SW480 (cell line): ENCODE measurements around the gene ZNF490.
"Not testable (repeated sequence)": the region's sequence is repeated elsewhere in the genome, so short reads cannot be mapped to it uniquely, and the experiment has no call there.

Experiments
- DNase-seq: peaks from one replicate; pipeline ENCODE4 v3.0.0-alpha.2; 2016; ENCODE audit warnings: low spot score

ZNF490 gene

DNA sequence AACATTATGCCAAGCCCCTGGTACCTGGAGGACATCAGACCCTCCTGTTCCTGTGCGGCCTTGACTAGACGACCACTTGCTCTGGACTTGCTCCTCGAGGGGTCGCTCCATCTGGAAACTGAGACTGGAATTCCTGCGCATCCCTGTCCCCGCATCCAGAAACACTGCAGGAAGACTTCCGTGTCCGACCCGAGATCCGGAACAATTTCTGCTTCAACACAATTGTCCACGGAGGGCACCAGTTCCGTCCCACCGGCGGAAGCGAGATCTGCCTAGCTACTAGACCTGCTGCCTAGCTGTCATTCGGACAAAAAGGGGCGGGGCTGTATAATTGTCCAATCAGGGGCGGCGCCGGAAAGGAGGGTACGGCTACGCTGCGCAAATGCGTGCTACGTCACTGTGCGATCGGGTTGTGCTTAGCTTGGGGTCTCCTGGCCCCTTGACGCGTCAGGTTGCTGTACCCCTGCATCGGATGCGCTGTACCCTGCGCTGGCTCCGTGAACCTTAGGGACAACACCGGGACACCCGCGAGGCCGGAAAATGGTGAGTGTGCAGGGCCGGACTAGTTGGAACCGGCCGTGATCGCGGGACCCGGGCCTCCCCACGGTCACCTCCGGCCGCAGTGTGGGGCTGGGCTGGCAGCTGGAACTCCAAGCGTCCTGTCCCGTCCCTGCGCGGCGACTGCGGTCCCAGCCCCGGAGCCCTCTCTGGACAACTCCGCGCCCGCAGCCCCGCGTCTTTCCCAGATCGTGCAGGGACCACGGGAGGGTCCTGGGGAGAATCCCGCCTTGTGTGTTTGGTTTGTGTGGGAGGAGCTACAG lies at the start of gene ZNF490, which contains the start of gene ZNF791:
Gene ZNF490, minus strand, starts transcription at position 274 of the 821 bp plus-strand sequence. Its CDS starts 133 bp downstream, at position 141.
Gene ZNF791, plus strand, starts transcription at position 381 of the 821 bp plus-strand sequence. Its CDS starts 160 bp downstream, at position 541.
- peak; percentile 98 for DNase-seq

DNA sequence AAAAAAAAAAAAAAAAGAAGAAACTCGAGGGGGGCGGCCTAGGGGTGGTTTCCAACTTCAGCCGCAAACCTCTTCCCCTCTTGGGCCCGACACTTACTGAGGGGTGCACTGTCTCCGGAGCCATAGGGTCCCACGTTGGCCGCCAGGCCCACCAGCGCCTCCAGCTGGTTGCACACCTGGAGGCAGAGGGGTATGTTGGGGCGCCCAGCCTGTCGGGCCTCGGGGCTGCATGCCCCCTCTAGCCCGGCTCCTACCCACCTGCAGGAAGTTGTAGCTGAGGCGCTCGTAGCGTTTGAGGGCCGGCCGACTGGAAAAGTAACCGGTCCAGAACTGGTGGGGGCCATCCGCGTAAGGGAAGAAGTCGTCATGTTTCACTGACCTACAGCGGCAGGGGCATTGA lies 47.4 kb upstream of the ZNF490 start:
- DNase-seq, result no peak

DNA sequence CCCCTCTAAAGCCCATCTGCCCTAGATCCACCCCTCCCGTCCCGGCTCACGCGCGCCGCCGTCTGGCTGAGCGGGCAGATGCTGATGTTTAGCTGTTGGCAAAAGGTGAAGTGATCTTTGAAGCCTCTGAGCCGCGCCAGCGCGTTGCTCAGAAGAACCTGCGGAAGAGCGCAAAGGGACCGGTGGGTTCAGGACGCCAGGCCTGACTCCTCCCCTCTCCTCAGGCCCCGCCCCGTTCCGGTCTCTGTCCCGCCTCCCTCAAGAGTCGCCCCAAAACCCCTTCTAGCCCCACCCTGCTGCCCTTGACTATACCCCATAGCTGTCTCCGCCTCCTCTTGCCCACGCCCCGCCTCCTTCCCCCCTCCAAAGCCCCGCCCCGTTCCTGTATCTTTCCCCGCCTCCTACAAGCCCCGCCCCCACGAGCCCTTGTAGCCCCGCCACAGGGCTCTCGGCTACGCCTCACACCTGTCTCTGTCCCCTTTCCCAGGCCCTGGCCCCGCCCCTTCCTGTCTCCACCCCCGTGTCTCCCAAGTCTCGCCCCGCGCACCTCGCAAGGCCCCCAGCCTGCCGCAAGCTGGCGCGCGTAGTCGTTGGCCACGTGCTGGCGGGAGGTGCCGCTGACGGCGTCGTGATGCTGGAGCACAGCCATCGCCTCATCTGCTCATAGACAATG lies 46.4 kb upstream of the ZNF490 start:
- no peak for DNase-seq

- DNase-seq, result no peak
Measured at GRCh38 chr19:12655546-12655945, 44.9 kb upstream of the ZNF490 start.

DNA sequence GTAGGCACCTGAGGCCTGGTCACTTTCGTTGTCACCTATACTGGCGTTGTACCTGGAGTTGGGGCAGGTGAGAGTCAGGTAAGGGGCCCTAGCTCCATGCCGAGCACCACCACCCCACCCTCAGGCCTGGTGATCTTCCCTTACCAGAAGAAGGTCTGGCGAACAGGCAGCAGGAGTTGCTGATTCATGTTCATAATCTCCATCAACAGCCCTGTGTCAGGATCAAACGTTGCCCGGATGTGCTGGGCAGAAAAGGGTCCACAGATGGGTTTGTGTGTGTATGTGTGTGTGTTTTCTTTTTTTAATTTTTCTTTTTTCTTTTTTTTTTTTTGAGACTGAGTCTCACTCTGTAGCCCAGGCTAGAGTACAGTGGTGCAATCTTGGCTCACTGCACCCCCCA lies 41.6 kb upstream of the ZNF490 start:
- no peak for DNase-seq

DNA sequence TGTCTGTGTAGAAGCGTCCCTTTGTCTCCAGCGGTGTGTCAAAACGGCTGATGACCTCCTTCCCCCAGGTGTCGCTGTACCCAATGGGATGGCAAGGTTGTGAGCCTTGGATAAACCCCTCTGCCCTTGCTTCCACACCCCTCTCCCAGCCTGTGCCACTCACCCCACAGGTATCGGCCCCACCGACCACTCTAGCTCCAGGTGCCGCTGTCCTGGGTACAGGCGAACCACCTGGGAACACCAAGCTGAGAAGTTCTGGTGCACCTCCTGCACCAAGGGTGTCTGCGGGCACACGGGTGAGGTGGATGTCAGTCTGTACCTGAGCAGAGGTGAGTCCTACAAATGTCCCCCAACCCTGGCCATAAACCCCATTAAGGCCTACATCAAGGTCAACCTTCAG lies 39.3 kb upstream of the ZNF490 start:
- no peak for DNase-seq

DNA sequence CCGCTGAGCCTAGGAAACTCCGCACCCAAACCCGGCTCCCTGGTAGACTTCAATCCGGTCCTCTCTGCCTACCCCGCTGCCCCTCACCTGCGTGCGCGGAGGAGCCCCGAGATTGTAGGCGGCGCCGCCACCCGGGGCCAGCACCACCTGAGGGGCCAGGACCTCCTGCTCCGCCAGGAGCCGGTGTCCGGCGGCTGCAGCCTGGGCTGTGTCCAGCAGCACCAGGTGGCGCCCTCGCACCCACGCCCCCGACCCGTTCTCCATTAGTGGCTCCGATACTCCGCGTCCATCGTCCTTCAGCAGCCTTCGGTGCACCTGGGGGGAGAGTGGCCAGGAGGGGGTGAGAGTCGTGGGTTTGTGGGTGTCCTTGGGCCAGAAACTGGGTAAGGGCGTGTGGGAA lies 37.5 kb upstream of the ZNF490 start:
- DNase-seq, result no peak

DNA sequence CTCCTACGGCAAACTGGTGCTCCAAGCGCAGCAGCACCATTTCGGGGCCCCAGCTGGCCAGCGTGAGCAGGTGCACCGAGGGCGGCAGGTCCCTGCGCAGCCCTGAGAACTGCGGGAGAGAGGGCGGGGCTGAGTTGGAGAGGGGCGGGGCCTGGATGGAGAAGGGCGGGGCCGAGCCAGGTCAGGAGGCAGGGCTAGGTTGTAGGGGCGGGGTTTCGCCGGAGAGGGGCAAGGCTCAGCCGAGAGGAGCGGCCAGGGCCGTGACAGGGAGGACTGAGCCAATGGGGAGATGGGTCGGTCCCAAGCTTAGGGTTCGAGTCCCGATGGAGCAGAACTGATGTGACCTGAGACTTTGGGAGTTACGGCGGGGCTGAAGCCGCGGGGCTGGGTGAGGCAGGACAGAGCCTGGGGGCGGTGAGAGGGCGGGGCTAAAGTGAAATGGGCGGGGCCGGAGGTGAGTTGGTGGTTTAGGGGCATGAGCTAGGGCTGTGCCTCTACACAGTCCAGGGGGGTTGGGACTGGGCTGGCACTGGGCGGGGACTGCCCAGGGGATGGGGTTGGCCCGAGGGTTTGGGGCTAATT lies 37.0 kb upstream of the ZNF490 start:
- no peak for DNase-seq

- DNase-seq, result no peak
Measured at GRCh38 chr19:12647047-12647446, 36.4 kb upstream of the ZNF490 start.

GRCh38 chr19:12646551-12646950 lies 35.9 kb upstream of the ZNF490 start:
- no peak for DNase-seq

- DNase-seq, result not testable (repeated sequence)
Measured at GRCh38 chr19:12643716-12644115, 33.1 kb upstream of the ZNF490 start.

DNA sequence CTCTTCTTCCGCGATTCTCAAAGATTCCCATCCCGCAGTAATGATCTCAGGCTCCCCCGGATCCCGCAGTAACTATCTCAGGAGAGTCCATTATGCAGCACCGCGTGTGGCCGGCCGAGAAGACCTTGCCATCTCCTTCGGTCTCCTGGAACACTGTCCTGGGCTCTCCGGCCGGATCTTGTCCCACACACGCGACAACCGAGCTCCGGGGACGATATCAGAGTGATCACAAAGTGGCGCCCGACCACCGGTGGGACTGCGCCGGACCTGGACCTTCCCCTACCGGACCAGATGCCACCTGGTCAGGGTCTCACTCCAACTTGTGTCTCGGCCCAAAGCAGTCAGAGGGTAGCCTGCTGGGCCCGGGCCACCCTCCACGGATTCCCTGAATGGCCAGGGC lies 31.9 kb upstream of the ZNF490 start:
- no peak for DNase-seq

GRCh38 chr19:12641456-12641855 lies 30.8 kb upstream of the ZNF490 start:
- no peak for DNase-seq

GRCh38 chr19:12639901-12640613 lies 29.4 kb upstream of the ZNF490 start:
- DNase-seq, result peak; percentile 54

DNA sequence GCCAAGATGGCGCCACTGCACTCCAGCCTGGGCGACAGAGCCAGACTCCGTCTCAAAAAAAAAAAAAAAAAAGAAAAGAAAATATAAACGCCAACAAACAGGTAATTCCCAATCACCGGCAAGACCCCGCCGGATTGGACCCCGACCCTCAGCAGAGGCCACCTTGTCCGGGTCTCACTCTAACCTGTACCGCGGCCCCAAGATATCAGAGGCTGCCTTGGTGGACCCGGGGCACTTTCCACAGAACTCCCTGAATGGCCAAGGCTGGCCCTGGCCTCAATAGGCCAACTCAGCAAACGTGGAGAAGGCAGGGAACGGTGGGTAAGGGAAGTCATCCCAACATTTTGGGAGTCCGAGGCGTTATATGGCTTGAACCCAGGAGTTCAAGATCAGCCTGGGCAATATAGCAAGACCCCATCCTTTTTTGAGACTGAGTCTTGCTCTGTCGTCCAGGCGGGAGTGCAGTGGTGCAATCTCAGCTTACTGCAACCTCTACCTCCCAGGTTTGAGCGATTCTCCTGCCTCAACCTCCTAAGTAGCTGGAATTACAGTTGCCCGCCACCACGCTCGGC lies 28.1 kb upstream of the ZNF490 start:
- no peak for DNase-seq

DNA sequence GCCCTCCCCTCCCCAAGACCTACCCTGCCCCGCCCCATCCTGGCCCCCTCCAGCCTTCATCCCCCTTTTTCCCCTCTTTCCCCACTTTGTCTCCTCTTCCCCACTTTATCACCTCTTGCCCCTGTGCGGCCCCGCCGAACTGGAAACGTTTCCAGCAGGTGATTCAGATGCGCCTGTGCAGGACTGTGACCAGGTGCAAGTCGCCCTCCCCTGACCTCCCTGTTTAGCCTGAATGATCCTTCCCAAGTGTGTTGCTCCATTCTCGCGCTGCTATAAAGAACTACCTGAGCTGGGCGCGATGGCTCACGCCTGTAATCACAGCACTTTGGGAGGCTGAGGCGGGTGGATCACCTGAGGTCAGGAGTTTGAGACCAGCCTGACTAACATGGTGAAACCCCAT lies 26.0 kb upstream of the ZNF490 start:
- DNase-seq, result no peak

GRCh38 chr19:12629215-12629614 lies 18.6 kb upstream of the ZNF490 start:
- DNase-seq, result no peak

- DNase-seq, result no peak
Measured at GRCh38 chr19:12628040-12629022, 17.7 kb upstream of the ZNF490 start.

DNA sequence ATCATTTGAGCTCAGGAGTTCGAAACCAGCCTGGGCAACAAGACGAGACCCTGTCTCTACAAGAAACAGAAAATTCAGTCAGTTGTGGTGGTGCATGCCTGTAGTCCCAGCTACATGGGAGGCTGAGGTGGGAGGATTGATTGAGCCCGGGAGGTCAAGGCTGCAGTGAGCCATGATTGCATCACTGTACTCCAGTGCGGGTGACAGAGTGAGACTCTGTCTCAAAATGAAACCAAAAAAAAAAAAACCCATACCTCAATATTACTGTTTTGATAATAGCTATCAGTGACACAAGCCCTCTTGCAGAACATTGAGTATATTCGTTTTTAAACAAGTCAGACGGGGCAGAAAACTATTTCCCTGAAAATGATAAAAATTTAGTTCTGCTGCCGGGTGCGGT lies 16.3 kb upstream of the ZNF490 start:
- DNase-seq, result no peak

GRCh38 chr19:12623361-12624031 lies 12.9 kb upstream of the ZNF490 start:
- no peak for DNase-seq
